ENCODE results near the gene IDH3A.

IDH3A gene

GRCh38 chr15:78204351-78205309, 55.5 kb downstream of the IDH3A start:
- no peak for DNase-seq

GRCh38 chr15:78205337-78205736, 56.2 kb downstream of the IDH3A start:
- no peak for DNase-seq

GRCh38 chr15:78205856-78206255, 56.7 kb downstream of the IDH3A start:
- DNase-seq: no peak

GRCh38 chr15:78206326-78207109, 57.4 kb downstream of the IDH3A start:
- no peak for DNase-seq

DNA sequence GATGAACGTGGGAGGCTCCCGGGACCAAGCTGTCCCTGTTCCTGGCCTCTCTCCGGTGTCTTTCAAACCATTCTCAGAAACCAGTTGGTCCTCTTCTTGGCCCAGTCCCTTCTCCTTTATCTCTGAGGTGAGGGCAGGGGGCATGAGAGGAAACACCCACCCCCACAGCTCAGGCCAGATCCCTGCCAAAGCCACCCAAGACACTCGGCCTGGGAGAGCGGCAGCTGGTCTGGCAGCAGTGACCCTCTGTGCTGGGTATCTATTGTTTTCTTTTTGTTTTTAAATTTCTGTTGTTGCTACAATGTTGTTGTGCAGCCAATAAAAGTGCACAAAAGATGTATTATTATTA, 57.9 kb downstream of the IDH3A start:
- no peak for DNase-seq

- DNase-seq: no peak
Measured at GRCh38 chr15:78207641-78208340, 58.6 kb downstream of the IDH3A start.

DNA sequence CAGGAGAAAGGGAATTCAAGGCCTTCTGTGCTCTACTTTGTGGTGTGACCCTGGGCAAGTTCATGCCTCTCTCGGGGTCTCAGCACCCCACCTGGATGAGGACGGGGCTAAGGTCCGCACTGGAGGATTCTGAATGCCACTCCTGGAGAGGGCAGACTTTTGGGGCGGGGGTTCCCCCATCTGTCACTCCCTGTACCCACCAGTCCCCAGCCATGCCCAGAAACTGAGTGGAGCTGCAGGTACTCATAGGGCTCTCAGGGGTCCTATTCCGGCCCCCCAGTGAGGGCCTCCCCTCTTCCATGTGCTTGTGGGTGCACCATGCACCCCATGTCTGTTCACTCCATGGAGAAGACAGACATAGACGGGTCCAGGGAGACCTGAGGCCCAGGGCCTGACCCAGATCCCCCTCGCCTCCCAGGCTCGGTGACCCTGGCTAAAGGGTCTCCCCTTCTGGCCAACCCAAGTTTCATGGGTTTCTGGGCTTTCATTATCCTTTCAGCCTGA, 59.2 kb downstream of the IDH3A start:
- DNase-seq: no peak

DNA sequence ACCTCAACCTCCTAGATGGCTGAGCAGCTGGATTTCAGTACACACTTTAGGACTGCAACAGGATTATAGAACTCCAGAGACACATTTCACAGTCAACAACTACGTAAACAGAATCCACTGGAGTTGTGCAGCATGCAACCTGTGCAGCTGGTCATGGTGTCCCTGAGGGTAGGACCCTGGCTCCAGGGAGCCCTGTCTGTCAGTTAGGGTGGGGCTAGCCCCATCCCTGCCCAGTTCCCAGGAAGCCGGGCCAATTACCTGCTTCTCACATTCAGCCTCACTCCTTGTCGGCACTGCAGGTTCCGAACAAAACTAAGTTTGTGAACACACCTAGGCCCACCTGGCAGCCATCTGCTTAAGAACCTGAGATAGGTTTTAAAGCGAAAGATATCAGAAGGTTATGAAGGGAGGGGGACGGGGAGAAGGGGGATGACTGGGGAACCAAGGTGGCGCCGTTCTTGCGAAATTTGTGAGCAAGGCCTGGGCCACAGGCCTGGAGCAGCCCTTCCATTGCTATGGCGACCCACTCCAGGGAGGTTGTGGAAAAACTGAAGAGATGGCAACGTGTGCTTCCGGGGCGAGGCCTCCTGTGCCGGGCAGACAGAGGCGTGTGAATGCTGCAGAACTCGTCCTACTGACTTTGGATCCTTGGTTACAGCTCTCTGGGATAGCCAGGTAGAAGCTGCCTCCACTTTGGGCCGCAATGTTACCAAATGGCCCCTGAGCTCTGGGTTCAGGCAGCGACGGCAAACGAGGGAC, 59.9 kb downstream of the IDH3A start:
- no peak for DNase-seq

DNA sequence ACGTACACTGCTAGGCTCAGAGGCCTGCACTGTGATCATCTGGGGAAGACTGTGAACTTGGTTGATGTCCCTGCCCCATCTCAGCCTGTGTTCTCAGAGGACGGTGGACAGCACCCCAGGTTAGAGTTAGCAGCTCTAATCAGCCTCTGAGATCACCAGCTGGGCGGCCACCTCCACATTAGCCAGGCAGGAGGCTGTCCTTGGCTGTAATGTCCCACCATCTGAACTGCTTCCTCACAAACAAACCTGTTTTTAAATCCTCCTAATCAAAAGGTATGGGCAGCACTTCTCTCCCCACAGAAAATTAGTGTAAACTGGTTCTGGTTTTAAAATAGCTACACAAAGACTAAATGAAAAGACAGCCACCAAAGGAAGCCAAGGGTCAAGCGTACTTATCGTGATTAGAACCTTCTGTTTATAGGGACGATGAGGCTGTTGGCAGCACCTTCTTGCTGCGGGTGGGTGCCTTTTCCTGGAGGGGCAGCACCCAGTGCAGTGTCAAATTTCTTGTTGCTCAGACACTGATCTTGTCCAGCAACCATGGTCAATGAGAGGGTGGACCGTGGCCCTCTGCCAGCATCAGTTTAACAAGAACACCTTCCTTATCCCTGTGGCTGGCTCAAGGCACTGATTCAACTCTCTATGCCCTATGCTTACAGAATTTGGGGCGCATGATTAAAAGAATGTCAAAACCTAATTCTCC, 60.6 kb downstream of the IDH3A start:
- no peak for DNase-seq

DNA sequence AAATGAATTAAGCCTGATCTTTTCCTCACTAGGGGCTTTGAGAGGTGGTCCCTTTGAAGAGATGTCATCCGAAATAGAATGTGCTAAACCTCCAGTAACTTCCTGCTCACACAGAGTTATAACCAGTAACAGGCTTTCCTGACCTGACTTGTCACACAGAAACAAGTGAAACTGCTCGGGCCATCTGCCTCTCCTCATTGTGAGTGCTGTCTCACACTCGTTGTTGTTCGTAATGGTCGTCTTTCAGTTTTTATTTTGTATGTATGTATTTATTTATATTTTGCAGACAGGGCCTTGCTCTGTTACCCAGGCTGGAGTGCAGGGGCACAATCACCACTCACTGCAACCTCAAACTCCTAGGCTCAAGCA, 61.2 kb downstream of the IDH3A start:
- no peak for DNase-seq

- DNase-seq: no peak
Measured at GRCh38 chr15:78211189-78211921, 62.2 kb downstream of the IDH3A start.

GRCh38 chr15:78212008-78212407, 62.8 kb downstream of the IDH3A start:
- no peak for DNase-seq

DNA sequence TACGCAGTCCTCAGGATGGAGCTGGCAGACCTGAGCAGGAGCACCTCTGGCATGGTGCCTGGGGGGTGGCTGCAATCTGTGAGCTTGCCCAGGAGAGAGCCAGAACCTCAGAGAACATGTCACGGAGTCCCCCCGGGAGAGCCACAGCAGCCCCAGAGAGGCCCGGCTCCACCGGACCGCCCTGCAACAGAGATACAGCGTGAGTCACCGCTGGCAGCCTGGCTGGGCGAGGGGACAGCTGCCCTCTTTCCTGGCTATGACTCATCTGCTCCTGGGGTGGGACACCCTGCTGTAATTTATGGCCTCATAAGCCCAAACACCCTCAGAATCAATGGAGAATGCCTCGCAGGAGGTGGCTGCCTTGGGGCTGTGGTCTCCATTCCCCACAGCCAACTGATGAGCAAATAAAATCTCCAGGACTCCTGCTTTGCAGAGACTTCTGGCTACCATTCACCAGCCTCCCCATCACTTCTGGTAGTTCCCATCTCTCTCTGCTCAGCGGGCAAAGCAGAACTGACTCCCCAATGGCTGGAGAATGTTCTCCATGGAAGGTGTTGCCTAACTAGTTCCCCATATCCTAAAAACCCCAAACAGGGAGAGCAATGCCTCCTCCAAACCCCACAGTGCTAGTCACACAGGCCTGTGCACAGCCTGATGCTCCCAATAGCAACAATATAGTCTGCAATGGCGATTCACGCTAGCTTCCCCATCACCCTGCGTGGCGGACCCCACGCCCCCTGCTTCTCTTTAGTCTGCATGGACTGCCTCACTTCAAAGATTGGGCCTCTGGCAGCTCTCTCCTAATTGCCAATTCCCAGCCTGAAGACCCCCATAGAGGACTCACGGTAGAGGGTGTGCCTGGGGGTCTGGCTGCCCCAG, 63.6 kb downstream of the IDH3A start:
- no peak for DNase-seq

DNA sequence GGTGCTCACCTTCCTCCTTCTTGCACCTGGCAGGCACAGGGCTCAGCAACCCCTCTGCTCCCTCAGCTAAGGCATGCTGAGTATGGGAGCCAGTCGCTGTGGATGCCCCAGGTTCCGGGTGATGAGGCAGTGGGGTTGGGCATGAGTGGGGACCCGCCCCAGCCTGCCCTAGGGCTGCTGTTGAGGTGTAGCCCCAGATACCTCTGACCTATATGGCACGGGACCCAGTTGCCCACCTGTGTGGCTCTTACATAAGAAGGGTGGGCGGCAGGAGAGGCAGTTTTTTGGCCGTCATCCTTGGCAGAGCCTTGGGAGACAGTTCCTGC, 64.2 kb downstream of the IDH3A start:
- DNase-seq: no peak

DNA sequence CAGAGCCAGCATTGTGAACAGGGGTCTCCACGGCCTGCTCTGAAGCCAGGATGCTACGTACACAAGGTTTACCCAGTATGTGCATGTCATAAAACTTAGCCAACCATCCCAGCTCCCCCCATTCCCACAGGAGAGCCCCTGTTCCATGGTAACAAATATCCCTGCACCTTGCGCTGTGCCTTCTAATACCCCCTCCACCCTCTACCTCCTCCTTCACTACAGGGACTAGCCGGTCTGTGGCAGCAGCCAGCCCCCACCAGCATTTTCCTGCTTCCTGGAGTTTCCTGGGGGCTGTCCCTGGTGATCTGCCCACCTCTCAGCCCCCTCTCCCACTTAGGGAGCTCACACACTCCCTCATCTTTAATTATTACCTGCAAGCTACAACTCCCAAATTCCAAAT, 64.8 kb downstream of the IDH3A start:
- no peak for DNase-seq

- DNase-seq: no peak
Measured at GRCh38 chr15:78216276-78217104, 67.3 kb downstream of the IDH3A start.

GRCh38 chr15:78220713-78221112, 71.6 kb downstream of the IDH3A start:
- no peak for DNase-seq

Data from activated CD4-positive, alpha-beta T cell treated with anti-CD3 and anti-CD28 coated beads for 1 hour (primary cell).